ENCODE data around the gene SCARB2.

GRCh38 chr4:76232681-76233080, 19.1 kb upstream of the SCARB2 start:
- TF ChIP-seq CTCF (conservative IDR thresholded peaks at IDR 0.05) (no peak), EZH2 (IDR thresholded peaks at IDR 0.05; ENCODE audit: low read depth) (no peak)

All from PC-9 (cell line).